ENCODE results near the gene LMF1.
"Not testable (repeated sequence)": the region's sequence is repeated elsewhere in the genome, so short reads cannot be mapped to it uniquely, and the experiment has no call there.

Gene LMF1

DNA sequence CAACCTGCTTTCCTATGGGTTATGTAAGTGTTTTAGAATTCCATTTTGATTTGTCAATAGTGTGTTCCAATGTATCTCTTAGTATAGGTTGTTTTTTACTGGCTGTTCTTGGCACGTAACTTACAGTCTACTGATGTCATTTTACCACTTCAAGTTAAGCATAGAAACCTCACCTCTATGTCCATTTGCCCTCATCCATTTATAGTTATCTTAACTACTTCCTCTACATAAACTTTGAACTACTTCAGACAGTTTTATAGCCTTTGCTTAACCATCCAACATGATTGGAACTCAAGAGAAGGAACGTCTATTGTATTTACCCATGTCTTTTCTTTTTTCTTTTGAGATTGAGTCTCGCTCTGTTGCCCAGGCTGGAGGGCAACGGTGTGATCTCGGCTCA, 105.8 kb downstream of the LMF1 start:
- Histone ChIP-seq H3K36me3 (ENCODE audit: control insufficient read depth, insufficient read depth, low read length) (no peaks in the 10 kb centered on the region), H3K9ac (no peak overlapping the region), H3K9me3 (ENCODE audit: control insufficient read depth, low read length) (no peaks in the 10 kb centered on the region), H3K4me2 (ENCODE audit: low read length) (no peak overlapping the region), H3K79me2 (no peaks in the 10 kb centered on the region), H2AFZ (no peak overlapping the region), H3K4me1 (no peaks in the 10 kb centered on the region), H3K27ac (no peak overlapping the region), H3K4me3 (ENCODE audit: low read depth, low read length) (no peak overlapping the region), H3K27me3 (ENCODE audit: control insufficient read depth, insufficient read depth, low read length) (no peaks in the 10 kb centered on the region)
- TF ChIP-seq CTCF (IDR thresholded peaks at IDR 0.05) = no peak

GRCh38 chr16:861446-861845, 109.3 kb downstream of the LMF1 start:
- Histone ChIP-seq H3K4me3 (ENCODE audit: low read depth, low read length) (no peak overlapping the region), H3K4me2 (ENCODE audit: low read length) (no peak overlapping the region), H3K4me1 (no peaks in the 10 kb centered on the region), H3K9me3 (ENCODE audit: control insufficient read depth, low read length) (no peaks in the 10 kb centered on the region), H3K79me2 (no peaks in the 10 kb centered on the region), H3K27ac (no peak overlapping the region), H3K27me3 (ENCODE audit: control insufficient read depth, insufficient read depth, low read length) (no peaks in the 10 kb centered on the region), H2AFZ (no peak overlapping the region), H3K36me3 (ENCODE audit: control insufficient read depth, insufficient read depth, low read length) (no peaks in the 10 kb centered on the region), H3K9ac (no peak overlapping the region)
- TF ChIP-seq CTCF (IDR thresholded peaks at IDR 0.05) = no peak

DNA sequence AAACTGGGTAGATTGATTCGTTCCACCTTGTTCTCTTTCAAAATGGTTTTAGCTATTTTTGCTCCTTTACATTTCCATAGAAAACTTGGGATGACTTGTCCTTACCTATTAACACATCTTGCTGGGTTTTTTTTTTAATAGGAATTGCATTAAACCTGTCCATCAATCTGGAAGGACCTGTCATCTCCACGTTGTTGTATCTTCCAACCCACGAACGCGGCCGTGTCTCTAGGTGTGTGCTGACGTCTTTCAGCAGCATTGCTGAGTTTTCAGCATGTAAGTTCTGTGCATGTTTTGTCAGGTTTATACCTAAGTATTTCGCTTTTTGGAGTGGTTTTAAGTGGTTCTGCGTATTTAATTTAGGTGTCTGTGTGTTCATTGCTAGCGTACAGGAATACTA, 109.9 kb downstream of the LMF1 start:
- no peaks in the 10 kb centered on the region for H3K79me2 ChIP-seq
- no peak for TF ChIP-seq CTCF (IDR thresholded peaks at IDR 0.05)
- no peak overlapping the region for H2AFZ ChIP-seq
- no peak overlapping the region for H3K27ac ChIP-seq
- no peak overlapping the region for H3K4me2 ChIP-seq (ENCODE audit: low read length)
- no peaks in the 10 kb centered on the region for H3K4me1 ChIP-seq
- no peak overlapping the region for H3K4me3 ChIP-seq (ENCODE audit: low read depth, low read length)
- no peaks in the 10 kb centered on the region for H3K36me3 ChIP-seq (ENCODE audit: control insufficient read depth, insufficient read depth, low read length)
- H3K9ac ChIP-seq = no peak overlapping the region
- no peaks in the 10 kb centered on the region for H3K9me3 ChIP-seq (ENCODE audit: control insufficient read depth, low read length)
- H3K27me3 ChIP-seq (ENCODE audit: control insufficient read depth, insufficient read depth, low read length) = no peaks in the 10 kb centered on the region

DNA sequence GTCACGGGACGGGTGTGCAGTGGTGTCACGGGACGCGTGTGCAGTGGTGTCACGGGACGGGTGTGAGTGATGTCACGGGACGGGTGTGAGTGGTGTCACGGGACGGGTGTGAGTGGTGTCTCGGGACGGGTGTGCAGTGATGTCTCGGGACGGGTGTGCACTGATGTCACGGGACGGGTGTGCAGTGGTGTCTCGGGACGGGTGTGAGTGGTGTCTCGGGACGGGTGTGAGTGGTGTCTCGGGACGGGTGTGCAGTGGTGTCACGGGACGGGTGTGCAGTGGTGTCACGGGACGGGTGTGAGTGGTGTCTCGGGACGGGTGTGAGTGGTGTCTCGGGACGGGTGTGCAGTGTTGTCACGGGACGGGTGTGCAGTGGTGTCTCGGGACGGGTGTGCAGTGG, 111.8 kb downstream of the LMF1 start:
- not testable (repeated sequence) for H3K27me3 ChIP-seq (ENCODE audit: control insufficient read depth, insufficient read depth, low read length); H3K79me2 ChIP-seq; H3K27ac ChIP-seq; H3K9me3 ChIP-seq (ENCODE audit: control insufficient read depth, low read length); H3K4me3 ChIP-seq (ENCODE audit: low read depth, low read length); H3K36me3 ChIP-seq (ENCODE audit: control insufficient read depth, insufficient read depth, low read length); H2AFZ ChIP-seq; H3K9ac ChIP-seq; H3K4me1 ChIP-seq; H3K4me2 ChIP-seq (ENCODE audit: low read length)

GRCh38 chr16:858441-858840, 112.3 kb downstream of the LMF1 start:
- not testable (repeated sequence) for H3K79me2 ChIP-seq; H3K4me1 ChIP-seq; H3K27ac ChIP-seq; H3K27me3 ChIP-seq (ENCODE audit: control insufficient read depth, insufficient read depth, low read length); H3K9ac ChIP-seq; H2AFZ ChIP-seq; H3K4me2 ChIP-seq (ENCODE audit: low read length); H3K36me3 ChIP-seq (ENCODE audit: control insufficient read depth, insufficient read depth, low read length); H3K4me3 ChIP-seq (ENCODE audit: low read depth, low read length); H3K9me3 ChIP-seq (ENCODE audit: control insufficient read depth, low read length)

DNA sequence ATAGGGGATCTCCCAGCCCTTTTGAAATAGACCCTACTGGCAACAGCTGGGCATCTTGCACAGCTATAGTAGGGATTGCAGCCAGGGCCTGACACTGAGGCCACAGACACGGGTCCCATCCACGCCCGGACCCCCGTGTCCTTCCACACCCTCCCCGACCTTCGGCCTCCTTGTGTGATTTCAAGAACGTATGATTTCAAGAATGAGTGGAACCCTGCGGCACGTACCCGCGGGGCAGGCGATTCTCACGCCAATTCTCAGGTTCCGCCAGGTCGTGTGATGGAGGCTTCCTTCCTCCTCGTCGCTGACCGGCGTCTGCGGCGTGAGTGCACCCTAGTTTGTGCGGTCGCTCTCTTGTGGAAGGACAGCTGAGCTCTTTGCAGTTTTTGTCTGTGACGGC, 114.0 kb downstream of the LMF1 start:
- no peak overlapping the region for H3K27ac ChIP-seq
- TF ChIP-seq CTCF (IDR thresholded peaks at IDR 0.05) = no peak
- H3K9ac ChIP-seq = no peak overlapping the region
- no peaks in the 10 kb centered on the region for H3K36me3 ChIP-seq (ENCODE audit: control insufficient read depth, insufficient read depth, low read length)
- H3K4me1 ChIP-seq = no peaks in the 10 kb centered on the region
- H3K79me2 ChIP-seq = no peaks in the 10 kb centered on the region
- no peak overlapping the region for H3K4me2 ChIP-seq (ENCODE audit: low read length)
- H3K27me3 ChIP-seq (ENCODE audit: control insufficient read depth, insufficient read depth, low read length) = no peaks in the 10 kb centered on the region
- H2AFZ ChIP-seq = no peak overlapping the region
- H3K4me3 ChIP-seq (ENCODE audit: low read depth, low read length) = no peak overlapping the region
- no peaks in the 10 kb centered on the region for H3K9me3 ChIP-seq (ENCODE audit: control insufficient read depth, low read length)

Measured in parathyroid adenoma (tissue), 2 donors.